PC-3 (cell line): ENCODE measurements around the gene GXYLT2.

Source experiments
- CTCF ChIP-seq: fragments of 300-600 bp; sonication (generic); conservative IDR thresholded peaks from 2 replicates; pipeline ENCODE4 v1.5.1; 2017; ENCODE audit warnings: antibody characterized with exemption, low read depth, mild to moderate bottlenecking, low read length
- EZH2 ChIP-seq: fragments of 300-600 bp; sonication (generic); IDR thresholded peaks from one replicate; pipeline ENCODE4 v1.6.1; 2017; ENCODE audit warnings: antibody characterized with exemption, mild to moderate bottlenecking, low read length; ENCODE audit not compliant: unreplicated experiment

GRCh38 chr3:73010158-73010557 lies 122.3 kb downstream of the GXYLT2 start:
- TF ChIP-seq EZH2, result no peak
- no peak for TF ChIP-seq CTCF
